SKM-1 (cell line): ENCODE results near the gene FAM78A.
"Not testable (repeated sequence)": the region's sequence is repeated elsewhere in the genome, so short reads cannot be mapped to it uniquely, and the experiment has no call there.

ENCODE experiments used
- DNase-seq: peaks from one replicate; lab custom pipeline; 2025; ENCODE audit not compliant: unreplicated experiment; lab: John Stamatoyannopoulos, UW

The FAM78A gene

DNA sequence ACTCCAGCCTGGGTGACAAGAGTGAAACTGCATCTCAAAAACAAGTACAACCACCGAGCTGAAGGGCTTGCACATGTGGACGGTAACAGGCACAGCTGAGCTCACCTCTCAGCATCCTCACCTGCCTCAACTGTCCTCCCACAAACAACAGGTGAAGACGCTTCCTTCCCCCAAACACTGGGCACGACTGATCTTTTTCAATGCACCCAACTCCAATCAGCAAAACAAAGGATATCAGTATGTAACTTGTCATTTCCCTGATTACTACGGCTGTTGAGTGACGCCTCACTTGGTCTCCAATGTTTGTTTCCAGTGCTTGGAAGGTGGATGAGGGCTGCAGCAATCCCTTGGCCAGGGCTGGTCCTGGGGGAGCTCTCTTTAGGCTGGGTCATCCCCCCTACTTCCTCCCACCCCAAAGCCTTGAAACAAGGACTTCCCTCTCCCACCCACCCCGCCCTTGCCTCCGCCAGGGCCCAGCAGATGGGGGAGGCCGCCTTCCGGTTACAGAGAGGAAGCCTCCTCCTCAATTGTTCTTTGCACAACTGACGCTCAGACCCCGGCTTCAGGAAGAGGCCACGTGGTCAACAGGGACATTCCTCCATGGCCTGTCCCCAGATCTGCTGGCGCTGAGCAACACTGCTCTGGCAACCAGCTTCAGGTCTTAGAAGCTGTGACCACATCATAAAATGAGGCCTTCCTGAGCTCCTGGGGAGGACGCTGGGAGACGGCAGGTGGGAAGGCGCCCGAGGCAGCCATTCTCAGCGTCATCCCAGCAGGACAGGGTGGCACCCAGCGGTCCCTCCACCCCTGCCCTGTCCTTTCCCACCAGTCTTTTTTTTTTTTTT lies 5.9 kb downstream of the FAM78A start:
- peak; percentile 82 for DNase-seq

GRCh38 chr9:131266266-131267229 lies 9.8 kb downstream of the FAM78A start:
- DNase-seq, result no peak

- DNase-seq, result no peak
Observed at GRCh38 chr9:131264231-131264630, 12.1 kb downstream of the FAM78A start.

GRCh38 chr9:131263701-131264100 lies 12.6 kb downstream of the FAM78A start:
- no peak for DNase-seq

DNA sequence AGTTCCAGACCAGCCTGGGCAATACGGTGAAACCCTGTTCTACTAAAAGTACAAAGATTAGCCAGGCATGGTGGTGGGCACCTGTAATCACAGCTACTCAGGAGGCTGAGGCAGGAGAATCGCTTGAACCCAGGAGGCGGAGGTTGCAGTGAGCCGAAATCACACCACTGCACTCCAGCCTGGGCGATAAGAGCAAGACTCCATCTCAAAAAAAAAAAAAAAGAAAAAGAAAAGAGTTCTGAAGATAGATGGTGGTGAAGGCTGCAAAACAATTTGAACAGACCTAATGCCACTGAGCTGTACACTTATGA lies 13.3 kb downstream of the FAM78A start:
- DNase-seq, result not testable (repeated sequence)

- no peak for DNase-seq
Observed at GRCh38 chr9:131262327-131263032, 13.8 kb downstream of the FAM78A start.

DNA sequence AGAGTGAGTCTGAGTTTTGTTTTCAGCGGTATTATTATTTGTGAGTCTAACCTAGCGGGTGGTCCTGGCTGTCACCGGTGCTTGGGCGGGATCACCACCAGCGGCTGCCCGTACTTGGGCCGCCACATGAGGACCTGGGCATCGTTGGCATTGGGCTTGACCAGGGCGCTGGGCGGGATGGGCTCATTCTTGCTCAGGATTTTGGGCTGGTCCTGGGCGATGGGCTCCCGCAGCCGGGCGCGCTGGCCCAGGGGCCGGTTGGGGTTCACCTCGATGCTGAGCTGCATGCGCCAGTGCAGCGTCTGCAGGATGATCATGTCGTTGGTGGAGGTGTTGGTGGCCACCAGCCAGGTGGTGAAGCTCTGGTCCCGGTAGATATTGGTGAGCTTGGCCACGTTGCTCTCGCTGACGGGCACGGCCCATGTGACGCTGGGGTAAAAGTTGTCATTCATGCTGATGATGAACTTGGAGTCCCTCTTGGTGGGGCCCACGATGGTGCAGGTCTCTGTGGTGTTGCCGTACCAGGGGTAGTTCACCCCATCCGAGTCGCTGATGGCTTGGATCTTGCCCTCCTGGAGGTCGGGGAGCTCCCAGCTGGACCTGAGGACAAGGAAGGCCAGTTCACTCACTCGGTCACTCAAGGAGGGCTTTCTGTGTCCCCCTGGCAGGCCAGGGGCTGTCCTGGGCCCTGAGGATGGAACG lies 15.4 kb downstream of the FAM78A start:
- DNase-seq, result no peak

DNA sequence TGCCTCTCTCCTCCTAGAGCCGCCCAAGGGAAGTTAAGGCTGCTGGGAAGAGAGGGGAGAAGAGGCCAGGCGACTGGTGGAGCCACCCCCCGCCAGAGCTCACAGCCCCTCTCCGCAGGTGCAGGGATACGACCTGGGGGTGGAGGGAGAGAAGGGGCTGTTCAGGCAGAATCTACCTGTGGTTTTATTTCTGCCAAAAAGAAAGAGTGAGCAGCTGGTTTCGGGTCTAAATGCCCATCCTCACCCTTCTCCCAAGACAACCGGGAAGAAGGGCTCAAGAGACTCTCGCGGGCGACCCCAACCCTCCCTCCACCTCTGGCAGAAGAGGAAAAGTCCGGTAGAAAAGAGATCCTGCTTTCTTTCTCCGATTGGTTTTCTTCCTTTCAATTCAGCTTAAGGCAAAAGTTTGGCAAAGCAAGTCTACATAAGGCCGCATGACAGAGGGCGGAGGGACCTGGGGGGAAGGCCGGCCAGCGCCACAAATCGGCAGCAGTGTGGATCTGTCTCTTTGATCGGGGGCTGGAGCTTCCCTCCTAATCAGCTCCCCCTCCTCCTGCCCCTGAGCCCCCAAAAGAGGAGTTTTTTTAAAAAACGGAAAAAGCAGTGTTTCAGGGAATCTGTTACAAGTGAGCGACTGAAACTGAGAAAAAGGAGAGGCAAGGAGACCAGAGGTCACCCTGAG lies 16.3 kb downstream of the FAM78A start:
- no peak for DNase-seq

DNA sequence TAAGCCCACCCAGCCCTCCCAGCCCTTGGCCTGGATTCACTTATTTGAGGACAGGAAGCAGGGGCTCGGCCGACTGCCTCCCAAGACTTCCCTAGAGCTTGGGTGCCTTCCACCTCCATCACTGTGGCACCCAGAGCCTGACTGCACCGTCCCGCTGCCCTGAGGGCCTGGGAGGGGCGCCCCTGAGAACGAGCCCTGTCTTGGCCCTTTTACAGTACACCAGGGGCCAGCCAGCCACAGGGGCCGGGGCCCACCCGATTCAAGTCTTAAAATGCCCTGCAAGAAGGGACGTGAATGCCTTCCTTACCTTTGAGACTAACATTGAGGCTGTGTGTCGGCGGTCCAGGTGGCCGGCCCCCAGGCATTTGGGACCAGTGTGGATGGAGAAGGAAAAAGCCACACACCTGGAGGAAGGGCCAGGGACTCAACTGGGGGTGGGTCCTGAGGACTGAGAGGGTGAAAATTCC lies 16.8 kb downstream of the FAM78A start:
- no peak for DNase-seq

DNA sequence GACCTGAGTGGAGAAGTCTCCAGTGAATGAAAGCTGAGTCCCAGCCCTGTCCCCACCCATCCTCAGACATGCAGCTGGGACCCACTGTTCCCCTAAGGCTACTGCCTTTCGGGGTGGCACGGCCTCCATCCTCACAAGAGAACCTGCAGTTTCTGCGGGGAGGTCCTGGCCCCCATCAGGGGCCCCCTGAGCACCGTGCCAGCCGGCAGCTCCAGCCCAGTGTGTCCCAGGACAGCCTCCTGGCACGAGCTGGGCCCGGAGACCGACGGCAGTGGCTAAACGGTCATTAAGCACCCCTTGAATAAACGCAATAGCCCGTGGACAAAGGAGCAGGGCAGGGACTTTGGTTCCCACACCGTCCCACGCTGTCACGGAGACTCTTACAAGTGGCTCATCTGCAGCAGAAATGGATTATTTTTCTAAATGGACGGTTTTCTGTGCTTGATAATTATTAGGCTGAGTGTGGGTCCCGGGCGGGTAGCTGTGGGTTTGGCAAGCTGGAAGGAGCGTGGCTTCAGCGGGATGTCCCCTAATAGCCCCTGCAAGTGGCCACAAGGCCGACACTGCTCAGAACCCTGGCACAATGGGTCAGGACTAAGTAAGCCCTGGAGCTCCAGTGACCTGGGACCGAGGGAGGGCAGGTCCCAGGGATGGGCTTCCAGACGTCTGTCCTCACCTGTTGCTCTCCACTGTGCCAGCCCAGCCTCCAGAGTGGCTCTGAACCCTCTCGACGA lies 17.4 kb downstream of the FAM78A start:
- DNase-seq, result no peak

DNA sequence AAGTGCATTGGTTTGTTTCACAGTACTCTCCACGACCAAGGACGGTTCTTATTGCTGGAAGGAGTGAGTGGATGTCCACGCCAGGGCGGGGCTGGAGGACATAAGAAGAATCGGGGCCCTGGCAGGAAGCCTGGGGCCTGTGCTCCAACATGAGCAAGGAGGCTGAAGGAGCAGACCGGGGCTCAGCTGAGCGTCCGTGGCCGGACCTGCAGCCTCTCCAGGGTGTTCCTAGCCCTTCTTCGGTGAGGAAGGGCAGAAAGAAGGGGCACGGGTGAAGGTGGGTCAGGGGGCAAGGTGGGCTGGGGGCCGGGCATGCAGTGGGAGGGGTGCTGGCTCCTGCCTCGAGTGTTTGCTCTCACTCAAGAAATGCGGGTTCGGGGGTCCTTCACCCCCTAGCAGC lies 18.1 kb downstream of the FAM78A start:
- no peak for DNase-seq

GRCh38 chr9:131257266-131258025 lies 18.9 kb downstream of the FAM78A start:
- no peak for DNase-seq

GRCh38 chr9:131255676-131256197 lies 20.6 kb downstream of the FAM78A start:
- no peak for DNase-seq

GRCh38 chr9:131254626-131255025 lies 21.7 kb downstream of the FAM78A start:
- DNase-seq, result no peak

GRCh38 chr9:131253891-131254491 lies 22.3 kb downstream of the FAM78A start:
- DNase-seq, result peak; percentile 67

DNA sequence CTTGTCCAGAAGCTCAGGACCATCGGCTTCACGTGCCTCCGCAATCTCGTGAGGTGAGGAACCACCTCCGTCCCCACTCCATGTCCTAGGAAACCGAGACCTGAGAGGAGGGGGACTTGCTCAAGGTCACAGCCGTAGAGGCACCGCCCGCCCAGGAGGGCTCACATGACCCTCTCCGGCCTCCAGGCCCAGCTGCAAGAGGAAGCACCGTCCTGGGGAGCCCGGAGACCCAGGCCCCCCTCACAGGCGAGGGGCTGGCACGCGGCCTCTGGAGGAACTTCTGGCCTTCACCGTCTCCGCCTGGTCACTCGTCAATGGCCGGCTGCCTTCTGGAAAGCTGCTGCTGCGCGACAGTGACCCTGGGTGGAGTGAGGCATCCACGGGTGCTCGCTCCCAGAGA lies 24.2 kb downstream of the FAM78A start:
- DNase-seq, result no peak

GRCh38 chr9:131246618-131247017 lies 29.7 kb downstream of the FAM78A start:
- no peak for DNase-seq

GRCh38 chr9:131244331-131244730 lies 32.0 kb downstream of the FAM78A start:
- DNase-seq, result not testable (repeated sequence)
